GM06990 (cell line): ENCODE measurements around the gene KCNIP1.

Source experiments
- DNase-seq: peaks from one replicate; pipeline ENCODE4 v3.0.0-alpha.2; 2011; ENCODE audit not compliant: insufficient read length; ENCODE audit errors: extremely low read depth
- H3K27me3 ChIP-seq: replicated peaks from 2 replicates; pipeline ENCODE4 v1.6.0; 2011; ENCODE audit warnings: low read length; ENCODE audit not compliant: control insufficient read depth, insufficient read depth
- H3K36me3 ChIP-seq: 2 replicates; pipeline ENCODE4 v1.5.1; 2011; ENCODE audit warnings: low read length; ENCODE audit not compliant: control insufficient read depth, insufficient read depth
- H3K4me3 ChIP-seq: replicated peaks from 2 replicates; pipeline ENCODE4 v1.5.1; 2011; ENCODE audit warnings: low read depth, mild to moderate bottlenecking, control low read depth, low read length
- TF ChIP-seq, protein P1 (sequence below): IDR thresholded peaks from 2 replicates; pipeline ENCODE4 v1.5.1; 2011; ENCODE audit warnings: low read length, control low read depth, mild to moderate bottlenecking, inconsistent platforms; ENCODE audit not compliant: insufficient read depth, poor library complexity, severe bottlenecking

The KCNIP1 gene

DNA sequence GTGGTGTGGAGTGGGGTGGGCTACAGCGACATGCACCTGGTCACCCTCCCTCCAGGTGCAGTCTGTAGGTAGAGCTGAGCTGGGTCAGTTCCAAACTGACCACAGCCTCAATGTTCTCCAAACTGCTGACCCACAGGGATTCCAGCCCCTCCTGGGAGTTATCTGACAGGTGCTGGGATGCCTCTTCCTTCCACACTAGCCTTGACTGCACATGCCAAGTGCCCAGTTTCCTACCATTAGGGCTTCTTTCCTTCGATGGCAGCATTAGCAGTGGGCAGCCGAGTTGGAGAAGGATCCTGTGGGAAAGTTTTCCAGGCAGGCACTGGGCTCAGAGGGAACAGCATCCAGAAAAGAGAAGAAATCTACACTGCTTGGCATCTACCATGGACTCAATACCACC lies 215.7 kb downstream of the KCNIP1 start:
- Histone ChIP-seq H3K36me3 (no peaks in the 10 kb centered on the region), H3K4me3 (no peak overlapping the region), H3K27me3 (no peaks in the 10 kb centered on the region)
- TF ChIP-seq, protein P1, sequence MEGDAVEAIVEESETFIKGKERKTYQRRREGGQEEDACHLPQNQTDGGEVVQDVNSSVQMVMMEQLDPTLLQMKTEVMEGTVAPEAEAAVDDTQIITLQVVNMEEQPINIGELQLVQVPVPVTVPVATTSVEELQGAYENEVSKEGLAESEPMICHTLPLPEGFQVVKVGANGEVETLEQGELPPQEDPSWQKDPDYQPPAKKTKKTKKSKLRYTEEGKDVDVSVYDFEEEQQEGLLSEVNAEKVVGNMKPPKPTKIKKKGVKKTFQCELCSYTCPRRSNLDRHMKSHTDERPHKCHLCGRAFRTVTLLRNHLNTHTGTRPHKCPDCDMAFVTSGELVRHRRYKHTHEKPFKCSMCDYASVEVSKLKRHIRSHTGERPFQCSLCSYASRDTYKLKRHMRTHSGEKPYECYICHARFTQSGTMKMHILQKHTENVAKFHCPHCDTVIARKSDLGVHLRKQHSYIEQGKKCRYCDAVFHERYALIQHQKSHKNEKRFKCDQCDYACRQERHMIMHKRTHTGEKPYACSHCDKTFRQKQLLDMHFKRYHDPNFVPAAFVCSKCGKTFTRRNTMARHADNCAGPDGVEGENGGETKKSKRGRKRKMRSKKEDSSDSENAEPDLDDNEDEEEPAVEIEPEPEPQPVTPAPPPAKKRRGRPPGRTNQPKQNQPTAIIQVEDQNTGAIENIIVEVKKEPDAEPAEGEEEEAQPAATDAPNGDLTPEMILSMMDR, result no peak
- DNase-seq, result no peak

DNA sequence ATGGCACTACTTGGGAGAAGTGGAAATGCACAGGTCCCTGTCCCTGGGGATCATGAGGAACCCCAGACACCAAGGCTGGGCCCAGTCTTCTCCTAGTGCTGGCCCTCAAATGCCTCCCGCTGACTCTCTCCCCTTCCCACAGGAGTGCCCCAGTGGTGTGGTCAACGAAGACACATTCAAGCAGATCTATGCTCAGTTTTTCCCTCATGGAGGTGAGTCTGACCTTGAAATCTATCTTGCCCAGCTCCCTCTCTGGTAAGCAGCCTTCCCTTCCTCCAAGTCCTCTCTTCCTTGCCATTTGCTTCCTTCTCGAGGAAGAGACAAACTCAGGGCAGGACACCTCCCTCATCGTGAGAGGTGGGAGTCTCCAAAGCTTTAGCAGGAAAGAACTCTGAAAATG lies 216.4 kb downstream of the KCNIP1 start:
- no peaks in the 10 kb centered on the region for H3K27me3 ChIP-seq
- TF ChIP-seq, protein P1, result no peak
- no peak for DNase-seq
- H3K4me3 ChIP-seq, result no peak overlapping the region
- no peaks in the 10 kb centered on the region for H3K36me3 ChIP-seq

GRCh38 chr5:170720984-170721383 lies 217.2 kb downstream of the KCNIP1 start:
- no peak for DNase-seq
- Histone ChIP-seq H3K36me3 (no peaks in the 10 kb centered on the region), H3K4me3 (no peak overlapping the region), H3K27me3 (no peaks in the 10 kb centered on the region)
- TF ChIP-seq, protein P1, result no peak

DNA sequence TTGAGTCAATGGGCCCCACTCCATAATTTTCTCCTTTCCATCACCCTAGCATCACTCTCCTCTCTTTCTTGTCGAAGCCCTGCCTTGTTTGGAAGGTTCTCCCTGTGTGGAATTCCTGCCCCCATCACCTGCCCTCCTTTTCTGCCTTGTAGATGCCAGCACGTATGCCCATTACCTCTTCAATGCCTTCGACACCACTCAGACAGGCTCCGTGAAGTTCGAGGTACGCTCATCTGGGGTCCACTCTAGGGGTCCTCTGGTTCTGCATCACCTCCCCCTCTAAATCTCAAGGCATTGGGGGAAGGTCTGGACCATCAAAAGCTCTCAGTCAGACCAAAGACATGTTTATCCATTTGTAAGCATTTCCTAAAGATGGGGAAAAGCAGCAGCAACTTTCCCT lies 217.9 kb downstream of the KCNIP1 start:
- no peak for DNase-seq
- H3K27me3 ChIP-seq, result no peaks in the 10 kb centered on the region
- TF ChIP-seq, protein P1, result no peak
- no peaks in the 10 kb centered on the region for H3K36me3 ChIP-seq
- no peak overlapping the region for H3K4me3 ChIP-seq

- Histone ChIP-seq H3K36me3 (no peaks in the 10 kb centered on the region), H3K4me3 (no peak overlapping the region), H3K27me3 (no peaks in the 10 kb centered on the region)
- TF ChIP-seq, protein P1, result no peak
- no peak for DNase-seq
Observed at GRCh38 chr5:170722316-170722715, 218.5 kb downstream of the KCNIP1 start.

DNA sequence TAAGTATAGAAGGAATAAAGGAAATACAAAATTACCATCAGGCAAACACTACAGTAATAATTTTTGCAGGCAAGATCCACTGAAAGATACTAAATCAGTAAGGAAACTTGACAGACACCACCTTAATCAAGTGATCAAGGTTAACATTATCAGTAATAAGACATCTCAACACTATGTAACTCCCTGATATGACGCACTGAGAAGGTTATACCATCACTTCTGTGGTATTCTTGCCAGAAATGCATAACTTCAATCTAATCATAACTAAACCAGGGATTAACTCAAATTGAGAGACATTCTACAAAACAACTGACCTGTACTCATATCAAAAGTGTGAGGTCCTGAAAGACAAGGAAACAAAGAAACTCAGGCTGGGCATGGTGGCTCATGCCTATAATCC lies 227.2 kb downstream of the KCNIP1 start:
- Histone ChIP-seq H3K27me3 (no peaks in the 10 kb centered on the region), H3K4me3 (no peak overlapping the region), H3K36me3 (no peaks in the 10 kb centered on the region)
- DNase-seq, result no peak
- TF ChIP-seq, protein P1, result no peak
